Activated CD4-positive, alpha-beta T cell treated with anti-CD3 and anti-CD28 coated beads, Interleukin-2, amount 50 U/mL, for 16 hours (primary cell): Measurements from ENCODE around the gene GPM6B.

Experiments used
- DNase-seq: peaks from one replicate; pipeline ENCODE4 v3.0.0-alpha.2; 2020

The GPM6B gene, protein sequence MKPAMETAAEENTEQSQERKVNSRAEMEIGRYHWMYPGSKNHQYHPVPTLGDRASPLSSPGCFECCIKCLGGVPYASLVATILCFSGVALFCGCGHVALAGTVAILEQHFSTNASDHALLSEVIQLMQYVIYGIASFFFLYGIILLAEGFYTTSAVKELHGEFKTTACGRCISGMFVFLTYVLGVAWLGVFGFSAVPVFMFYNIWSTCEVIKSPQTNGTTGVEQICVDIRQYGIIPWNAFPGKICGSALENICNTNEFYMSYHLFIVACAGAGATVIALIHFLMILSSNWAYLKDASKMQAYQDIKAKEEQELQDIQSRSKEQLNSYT

DNA sequence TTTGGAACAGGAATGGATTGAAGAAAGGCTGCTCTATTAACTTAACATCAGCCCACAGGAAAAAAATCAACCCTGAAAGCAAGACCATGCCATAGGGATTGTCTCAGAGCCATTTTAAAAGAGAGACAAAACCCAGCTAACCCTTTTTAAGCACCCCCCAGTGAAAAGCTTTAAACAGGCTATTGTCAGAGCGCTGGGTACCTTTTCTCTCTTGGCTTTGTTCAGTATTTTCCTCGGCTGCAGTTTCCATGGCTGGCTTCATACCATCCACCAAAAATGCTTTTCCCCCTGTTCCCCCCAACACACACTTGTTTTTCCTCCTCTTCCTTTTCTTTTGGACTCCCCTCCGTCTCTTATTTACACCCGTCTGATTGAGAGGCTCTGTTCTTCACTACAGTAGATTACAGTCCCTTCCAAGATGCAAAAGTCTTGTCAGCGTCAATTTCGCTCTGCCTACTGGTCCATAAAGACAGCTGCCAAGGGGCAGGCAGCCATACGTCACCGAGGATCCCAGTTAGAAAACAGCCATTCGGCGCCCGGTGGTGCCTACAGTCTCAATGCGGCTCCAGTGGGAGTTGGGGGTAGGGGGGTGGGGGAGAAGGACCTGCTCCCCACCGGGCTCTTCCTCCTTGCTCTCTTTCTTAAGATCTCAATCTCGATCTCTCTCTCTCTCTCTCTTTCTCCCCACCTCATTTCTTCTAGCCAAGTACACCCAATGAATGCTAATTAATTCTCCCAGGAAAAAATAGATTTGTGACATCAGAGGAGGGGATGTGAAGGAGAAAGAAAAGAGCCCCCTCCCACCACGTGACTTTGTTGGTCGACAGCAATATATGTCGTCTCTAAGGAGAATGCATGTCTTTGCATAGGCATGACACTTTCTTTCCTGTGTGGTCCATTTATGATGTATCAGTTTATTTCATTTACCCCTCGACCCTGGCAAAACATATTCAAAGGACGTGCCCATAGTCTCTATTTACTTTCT, at the start of gene GPM6B:
TSS of gene GPM6B (minus strand) at position 451 of the 985 bp plus-strand sequence. CDS start at position 262, 189 bp downstream.
- DNase-seq = no peak

DNA sequence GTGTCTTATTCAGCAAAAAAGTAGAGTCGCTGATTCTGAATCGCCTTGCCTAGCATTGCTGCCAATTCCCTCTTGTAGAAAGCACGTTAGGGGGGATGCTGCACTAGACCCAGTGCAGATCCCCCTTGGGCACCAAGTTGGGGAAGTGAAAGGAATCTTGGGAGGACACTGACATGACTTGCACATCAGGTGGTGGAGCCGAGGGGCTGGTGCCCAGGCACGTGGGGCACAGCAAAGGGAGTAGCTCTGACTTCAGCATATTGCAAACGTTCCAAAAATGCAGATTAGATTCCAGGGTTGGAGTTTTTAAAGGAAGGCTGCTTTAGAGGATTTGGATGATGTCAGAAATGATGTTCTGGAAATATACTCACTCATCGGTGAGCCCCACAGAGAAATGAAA, 47.4 kb upstream of the GPM6B start:
- DNase-seq = no peak

DNA sequence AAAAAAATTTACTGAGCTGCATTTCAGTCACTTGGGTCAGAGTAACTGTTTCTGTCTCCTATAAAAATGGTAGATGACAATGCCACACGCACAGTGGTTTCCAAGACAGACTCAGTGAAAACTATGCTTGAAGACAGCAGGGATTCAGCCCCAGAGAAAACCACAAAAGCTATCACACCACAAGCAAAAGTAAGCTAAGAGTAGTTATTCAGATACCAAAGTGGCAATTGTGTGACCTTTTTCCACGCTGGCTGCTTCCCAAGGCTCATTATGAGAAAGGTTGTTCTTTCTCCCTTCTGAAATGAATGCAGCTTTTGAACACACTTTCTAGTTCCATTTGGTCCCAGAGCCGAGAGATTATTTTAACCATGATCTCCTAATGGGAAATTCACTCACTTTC, 46.4 kb upstream of the GPM6B start:
- DNase-seq = peak; percentile 5

DNA sequence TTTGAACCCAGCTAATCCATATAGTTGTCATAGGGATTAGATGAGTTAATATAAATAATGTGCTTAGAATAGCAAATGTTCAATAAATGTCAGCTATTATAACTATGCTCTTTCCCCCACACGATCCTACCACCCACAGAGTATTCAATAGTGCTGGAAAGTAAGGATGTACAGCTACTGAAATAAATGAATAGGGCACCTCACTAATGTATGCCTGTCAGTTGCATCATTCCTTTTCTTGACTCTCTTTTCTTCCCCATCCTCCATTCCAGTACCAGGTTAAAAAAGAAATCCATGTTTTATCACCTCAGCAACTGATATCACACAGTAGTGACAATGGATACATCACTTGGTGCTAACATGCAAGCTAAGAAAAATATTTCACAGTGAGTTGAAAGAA, 42.8 kb upstream of the GPM6B start:
- DNase-seq = no peak

DNA sequence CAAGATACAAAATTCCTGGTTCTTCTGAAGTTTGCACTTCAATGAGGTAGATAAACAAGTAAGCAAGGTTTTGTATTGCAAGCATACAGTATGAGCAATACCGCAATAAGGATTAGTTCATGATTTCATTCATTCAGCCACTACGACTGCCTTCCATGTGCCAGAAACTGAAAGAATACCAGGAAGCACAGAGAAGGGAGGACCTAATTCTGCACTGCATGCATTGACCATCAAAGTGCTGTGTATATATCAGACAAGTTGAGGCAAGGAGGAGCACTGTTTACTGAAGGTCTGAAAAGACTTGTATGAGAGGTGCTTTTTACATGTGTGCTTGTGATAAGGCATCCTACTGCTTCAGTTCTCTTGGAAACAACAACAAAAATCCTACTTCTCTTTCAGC, 40.9 kb upstream of the GPM6B start:
- no peak for DNase-seq

DNA sequence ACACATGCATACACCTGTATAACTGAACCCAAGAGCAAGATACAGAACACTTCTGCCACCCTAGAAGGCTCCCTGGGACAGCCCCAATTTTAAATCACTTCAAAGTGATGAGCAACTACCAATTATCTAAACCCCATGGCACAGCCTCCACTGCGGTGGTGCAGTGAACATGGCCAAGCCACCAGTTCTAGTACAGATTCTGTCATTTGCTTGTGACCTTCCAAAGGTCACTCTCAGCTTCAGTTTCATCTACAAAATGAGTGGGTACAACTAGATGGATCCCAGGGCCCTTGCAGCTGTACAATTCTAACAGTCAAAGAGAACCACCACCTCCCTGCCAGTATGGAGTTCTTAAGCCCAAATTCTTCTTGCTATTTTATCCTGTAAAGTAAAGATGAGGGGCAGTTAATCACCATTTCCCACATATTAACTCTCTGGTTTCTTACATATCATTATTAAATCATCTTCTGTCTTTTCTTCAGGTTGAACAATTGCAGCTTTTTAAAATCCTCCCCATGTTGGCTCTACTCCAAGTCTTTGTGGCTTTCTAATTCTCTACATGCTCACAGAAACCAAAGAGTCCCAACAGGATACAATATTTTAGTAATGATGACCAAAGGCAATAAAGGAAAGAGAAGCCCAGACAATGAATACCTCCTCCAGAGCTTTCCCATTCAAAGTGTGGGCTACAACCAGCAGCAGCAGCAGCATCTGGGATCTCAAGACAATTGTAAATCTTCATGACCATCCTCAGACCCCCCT, 39.0 kb upstream of the GPM6B start:
- no peak for DNase-seq

DNA sequence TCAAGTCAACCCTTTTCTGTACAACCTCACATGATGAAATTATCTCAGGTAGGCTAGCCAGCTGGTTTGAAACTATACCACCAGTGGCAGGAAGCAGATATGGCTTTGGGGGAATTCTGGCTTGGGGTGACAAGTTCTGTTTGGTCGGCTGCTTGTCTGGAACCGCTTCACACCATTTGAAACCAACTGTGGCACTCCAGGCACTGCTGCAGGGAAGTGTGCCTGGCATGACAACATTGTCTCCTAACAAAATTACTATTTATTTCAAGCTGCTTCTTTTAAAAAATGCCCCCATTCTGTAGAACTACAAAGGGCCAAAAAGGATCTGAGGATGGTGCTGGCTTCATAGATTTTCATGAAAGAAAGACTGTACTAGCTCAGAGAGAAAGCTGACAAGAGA, 37.1 kb upstream of the GPM6B start:
- DNase-seq = no peak

DNA sequence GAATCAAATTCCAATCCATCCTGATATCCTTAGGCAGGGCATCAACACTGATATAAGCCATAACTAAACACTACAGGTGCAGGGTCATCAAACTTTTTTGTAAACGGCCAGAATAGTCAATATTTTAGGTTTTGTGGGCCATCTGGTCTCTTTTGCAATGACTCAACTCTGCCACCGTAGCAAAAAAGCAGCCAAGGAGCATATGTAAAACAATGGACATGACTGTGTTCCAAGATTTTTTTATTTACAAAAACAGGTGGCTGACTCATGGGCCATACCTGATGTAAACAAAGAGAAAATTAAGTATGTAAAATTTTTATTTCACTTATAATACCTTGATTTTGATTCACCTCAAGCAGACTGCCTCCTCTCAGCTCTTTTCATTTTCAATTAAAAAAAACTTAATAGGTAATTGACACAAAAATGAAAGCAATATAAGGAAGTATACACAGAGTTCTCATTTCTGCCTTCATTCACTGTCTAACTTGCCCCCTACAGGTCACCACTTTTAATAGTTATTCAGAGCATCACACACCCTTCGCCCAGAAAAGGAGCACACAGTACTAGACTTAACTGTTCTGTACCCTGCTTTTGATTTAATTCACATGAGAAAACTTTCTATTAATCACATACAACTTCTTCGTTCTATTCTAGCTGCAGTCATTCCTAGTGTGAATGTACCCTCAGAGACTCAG, 35.3 kb upstream of the GPM6B start:
- DNase-seq = no peak

DNA sequence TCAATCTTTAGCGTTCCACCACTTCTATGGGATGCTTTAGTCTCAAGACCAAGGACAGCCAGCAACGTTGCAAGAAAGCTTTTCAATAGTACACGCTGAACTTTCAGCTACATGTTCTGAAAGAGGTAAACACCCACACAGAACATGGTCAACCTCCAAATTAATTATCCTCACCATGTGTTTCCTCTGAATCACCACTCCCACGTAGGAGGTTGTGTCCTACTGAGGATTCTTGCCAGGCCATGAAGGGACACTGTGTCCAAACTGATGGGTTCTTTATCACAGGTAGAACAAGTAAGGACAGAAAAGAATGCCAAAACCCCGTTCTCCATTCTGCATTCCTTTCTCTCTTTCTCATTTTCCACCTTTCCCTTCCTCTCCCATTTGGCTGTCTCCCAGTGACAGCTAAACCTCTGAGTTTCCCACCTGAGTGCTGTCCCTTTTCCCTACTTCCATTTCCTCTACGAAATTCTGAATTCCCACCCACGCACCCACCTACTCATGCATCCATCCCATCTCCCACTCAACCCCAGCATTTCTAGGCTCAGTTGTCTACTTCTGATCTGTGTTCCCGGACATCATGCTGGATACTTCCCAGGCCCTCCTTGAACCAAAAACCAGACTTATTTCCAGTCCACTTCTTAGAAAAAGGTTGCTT, 29.0 kb upstream of the GPM6B start:
- no peak for DNase-seq

DNA sequence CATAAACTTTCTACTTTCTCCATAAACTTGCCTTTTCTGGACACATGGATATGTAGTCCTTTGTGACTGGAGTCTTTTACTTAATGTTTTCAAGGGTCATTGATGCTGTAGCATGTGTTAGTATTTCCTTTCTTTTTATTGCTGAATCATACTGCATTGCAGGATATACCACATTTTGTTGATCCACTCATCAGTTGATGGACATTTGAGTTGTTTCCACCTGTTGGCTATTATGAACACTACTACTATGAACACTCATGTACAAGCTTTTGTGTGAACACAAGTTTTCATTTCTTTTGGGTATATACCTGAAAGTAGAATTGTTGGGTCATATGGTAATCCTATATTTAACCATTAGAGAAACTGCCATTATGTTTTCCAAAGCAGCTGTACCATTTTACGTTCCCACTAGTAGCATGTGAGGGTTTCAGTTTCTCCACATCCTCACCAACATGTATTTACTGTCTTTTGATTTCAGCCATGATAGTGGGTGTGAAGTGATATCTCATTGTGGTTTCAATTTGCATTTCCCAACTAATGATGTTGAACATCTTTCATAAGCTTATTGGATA, 26.3 kb upstream of the GPM6B start:
- DNase-seq = no peak

DNA sequence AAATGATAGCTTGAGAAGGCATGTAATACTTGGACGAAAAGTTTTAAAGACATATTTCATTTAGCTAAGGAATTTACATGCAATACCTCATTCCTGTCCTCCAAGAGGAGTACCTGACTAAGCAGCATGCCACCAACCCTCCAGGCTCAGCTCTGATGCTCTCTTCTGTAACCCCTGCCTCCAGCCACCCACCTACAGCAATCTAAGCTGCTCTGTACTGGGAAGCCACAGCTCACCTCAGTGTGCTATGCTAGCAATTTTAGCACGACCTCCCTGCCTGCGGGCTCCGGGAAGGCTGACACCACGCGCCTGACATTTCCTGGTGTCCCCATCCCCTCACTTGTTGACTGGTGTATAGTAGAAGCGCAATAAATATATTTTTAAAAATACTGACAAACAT, 23.2 kb upstream of the GPM6B start:
- no peak for DNase-seq

DNA sequence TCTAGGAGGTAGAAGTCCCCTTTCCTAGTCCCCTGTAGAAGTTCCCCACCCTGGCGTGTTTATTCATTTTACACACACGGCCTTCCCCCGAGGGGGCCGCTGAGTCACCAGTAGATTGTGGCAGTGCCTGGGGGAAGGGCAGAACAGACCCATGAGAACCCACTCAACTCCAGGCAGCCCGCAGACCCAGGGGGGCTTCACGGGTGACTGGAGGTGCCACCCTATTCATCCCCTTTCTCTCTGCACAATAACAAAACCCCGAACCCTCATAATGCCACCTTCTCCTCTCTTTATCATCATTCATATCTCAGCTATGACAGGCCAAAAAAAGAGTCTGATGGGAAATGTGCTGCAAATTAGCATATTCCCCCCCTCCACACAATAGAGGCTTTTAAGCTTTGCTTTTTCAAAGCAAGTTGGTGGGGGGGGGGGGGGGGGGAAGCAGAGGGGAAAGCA, 20.4 kb upstream of the GPM6B start:
- DNase-seq = no peak

DNA sequence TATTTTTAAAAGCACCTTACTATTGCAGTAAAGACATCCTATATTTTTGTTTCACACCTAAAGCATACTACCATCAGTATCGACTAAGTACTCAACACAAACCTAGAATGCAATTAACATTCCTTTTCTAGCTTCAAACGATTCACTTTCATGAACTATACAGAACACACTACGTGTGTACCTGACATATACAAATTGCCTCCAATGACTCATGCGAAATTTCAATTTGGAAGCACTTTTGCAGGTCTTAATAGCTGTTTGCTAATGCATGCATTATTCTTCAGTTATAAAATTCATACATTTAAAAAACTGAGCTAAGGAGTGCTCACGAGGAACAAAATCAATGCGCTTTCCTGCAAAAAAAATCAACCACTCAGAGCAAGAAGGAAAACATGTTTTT, 19.7 kb upstream of the GPM6B start:
- DNase-seq = no peak

DNA sequence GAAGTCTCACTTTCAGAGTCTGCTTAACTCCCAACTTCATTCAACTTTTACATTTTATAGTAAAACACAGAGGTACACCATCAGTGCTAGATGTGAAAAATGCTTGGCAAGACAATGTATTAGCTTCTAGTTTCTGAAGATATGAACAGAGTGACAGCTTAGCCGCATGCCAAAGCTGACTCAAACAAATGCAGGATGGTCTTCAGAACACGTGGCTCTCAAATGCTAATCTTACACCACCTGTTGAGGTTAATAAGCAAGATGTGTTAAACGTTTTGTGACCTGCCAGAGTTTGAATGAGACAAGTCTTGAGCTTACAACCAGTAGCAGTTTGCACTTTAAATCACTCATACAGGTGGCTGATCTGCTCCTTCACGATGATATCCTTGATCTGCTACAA, 18.9 kb upstream of the GPM6B start:
- DNase-seq = no peak

DNA sequence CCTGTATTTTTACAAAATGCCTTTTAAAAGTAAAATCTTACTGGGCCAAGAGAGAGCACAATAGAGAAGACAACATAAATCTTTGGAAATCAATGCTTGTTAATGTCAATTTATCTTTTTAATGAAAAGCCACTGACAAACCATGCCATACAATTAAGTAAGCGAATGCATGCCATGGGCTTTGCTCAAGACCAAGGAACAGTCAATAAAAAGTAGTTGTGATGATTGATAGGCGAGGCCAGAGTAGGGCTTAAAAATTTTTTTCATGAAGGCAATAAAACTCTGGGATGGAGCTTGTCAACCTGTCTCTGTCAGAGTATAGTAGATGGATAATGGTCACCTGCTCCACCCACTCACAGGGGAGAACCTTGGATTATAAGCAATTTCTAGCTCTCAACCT, 17.5 kb upstream of the GPM6B start:
- no peak for DNase-seq

DNA sequence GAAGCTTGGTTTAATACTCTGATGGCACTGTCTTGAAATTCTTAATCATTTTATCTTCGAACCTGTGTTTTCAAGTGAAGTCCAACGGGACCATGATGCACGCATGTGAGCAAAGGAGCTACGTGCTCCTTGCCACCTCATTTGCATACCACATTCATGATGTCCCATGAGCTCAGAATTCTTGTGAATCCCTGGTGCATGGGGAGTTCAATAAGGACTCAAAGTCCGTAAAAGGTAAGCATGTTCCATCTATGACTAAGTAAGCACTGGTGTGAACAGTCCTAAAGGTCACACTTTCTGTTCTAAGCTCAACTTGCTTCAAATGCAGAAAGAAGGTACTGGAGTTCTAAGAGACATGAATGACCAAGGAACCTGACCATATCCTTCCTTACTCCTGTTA, 13.1 kb upstream of the GPM6B start:
- DNase-seq = no peak

DNA sequence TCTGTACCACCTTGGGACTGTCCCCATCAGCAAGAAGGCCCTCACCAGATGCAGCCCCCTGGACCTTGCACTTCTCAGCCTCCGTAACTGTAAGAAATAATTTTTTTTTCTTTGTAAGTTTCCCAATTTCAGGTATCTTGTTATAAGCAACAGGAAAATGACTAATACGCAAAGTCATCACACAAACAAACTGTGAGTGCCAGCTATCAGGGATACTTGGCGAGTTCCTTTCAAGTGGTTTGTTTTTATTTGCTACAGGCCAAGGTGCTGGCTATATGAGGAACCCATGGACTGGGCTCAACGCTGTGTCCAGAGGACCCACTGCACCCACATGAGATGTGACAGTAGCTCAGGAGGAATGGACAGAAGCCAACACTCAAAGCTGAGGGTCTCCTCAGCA, 11.5 kb upstream of the GPM6B start:
- no peak for DNase-seq

DNA sequence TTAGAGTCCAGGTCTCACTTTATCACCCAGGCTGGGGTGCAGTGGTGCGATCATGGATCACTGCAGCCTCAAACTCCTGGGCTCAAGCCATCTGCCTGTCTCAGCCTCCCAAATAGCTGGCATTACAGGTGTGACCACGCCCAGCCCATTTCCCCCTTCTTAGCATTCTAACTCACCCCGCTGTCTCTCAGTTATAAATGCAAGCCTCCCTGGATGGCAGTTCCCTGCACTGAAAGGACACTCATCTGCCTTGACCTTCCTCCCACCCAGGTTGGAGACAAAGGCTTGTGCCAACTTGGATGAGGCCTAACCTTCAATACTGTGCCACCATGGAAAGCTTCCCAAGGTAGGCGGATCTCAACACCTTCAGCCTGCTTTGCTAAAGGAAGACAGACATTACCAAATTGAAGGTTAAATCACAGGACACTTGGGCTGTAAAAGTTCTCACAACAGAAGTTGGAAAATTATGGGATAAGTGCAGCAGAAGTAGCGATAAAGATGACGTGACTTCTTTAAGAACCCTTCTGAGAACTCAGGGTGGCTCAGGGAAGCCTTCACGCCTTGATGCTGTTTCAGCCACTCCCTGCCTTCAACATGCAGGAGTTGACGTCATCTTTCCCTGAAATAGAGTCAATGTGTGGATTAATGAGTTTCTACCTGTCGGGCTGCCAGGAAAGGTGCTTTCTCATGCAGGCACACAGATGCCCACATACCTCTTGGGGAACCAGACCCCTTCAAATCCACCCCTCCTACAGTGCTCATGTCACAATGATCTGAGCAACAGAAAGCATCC, 10.6 kb upstream of the GPM6B start:
- DNase-seq = no peak

DNA sequence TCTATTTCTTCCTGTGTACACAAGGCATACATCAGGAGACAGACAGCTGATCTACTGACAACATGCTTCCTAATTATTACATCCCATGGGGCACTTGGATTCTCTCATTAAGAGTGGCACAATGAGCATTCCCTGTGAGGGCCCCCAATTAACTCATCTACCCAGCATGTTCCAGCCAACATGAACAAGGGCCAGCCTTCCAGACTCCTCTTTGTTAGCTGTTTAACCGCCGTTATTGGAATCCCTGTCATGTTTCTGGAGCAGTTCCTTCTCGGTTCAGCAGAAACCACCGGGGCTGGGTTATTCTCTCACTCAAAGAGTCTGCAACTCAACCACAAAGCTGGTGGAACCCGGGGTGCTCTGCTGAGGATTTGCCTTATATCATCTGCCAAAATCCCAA, 9.9 kb upstream of the GPM6B start:
- DNase-seq = no peak

DNA sequence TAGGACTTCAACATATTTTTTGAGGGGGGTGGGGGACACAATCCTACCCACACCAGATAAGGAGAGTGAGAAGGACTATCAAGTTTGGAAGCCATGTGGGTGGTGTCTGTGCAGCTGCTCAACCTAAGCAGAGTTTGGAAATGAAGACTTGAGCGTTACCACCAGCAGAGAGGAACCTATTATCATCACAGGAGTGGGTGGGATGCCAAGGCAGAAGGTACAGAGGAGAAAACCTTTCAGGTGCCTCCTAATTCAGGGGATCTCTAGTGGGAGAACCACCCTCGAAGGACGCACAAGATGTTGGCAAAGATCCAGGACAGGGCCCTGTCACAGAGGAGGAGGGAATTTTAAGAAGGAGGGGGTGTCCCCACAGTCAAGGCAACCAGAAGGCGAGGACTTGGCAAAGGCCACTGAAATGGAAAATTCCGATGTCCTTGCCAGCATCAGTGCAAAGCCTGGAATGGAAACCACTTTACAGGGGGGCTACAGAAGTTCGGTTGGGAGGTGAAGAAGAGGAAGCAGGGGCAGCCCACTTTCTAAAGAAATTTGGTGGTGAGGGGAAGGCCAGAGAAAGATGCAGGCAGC, 8.4 kb upstream of the GPM6B start:
- no peak for DNase-seq

DNA sequence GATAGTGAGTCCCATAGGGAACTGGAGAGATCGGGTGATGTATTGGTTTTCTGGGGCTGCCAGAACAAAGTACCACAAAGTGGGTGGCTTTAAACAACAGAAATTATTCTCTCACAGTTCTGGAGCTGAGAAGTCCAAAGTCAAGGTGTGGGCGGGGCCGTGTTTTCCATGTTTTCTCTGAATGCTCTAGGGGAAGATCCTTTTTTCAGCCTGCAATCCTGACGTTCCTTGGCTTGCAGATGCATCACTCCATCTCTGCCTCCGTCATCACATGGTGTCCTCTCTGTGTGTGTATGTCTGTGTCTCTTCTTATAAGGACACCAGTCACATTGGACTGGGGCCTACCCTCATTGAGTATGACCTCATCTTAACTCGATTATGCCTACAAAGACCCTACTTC, 7.9 kb upstream of the GPM6B start:
- DNase-seq = no peak
